ENCODE data around the gene TEAD4. TPM values are rescaled to one million over a fixed set of nuclear protein-coding genes. Genes with fewer than 3 reads are reported as not detected.
A peak's percentile ranks its signal among the peaks of the same experiment; 100 is the strongest.

The TEAD4 gene
- total RNA-seq, 1 donor: 22.0 TPM

DNA sequence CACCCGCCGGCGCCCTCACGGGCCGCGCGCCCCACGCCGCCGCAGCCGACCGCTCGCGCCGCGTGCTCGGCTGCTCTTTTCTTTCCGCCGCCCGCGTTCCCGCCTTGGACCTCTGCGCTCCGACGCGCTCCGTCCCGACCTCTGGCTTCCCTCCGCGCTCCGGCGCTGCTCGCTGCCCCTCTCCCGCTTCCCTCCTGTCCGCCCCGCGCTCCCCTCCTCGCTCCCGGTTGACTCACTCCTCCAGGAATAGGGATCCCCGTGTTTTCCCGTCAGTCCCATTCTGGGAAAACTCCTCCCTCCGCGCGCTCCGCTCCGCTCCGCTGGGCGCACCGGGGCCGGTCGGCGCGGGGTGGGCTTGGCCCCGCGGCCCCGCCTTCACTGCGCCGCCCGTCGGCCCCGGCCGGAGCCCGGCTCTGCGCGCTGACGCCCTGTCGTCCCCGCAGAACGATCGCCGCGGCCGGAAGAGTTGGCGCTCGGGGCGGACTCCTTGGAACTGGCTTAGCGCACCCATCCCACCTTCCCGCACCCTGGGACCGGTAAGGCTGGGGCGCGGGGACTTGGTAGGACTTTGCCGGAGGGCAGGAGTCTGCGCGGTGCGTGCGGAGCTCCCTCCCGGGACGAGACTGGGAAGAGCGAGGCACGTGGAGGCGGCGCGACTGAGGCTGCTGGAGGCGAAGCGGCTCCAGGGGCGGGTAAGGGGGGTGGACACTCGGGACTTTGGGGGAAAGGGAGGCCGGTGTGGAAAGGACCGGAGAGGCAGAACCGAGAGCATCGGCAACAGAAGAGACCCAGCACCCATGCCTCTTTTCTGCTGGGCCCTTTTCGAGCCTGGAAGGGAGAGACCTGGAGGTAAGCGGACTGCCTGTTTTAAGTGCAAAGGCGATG is 550 bp downstream of the TEAD4 start:
- TF ChIP-seq, protein P1, sequence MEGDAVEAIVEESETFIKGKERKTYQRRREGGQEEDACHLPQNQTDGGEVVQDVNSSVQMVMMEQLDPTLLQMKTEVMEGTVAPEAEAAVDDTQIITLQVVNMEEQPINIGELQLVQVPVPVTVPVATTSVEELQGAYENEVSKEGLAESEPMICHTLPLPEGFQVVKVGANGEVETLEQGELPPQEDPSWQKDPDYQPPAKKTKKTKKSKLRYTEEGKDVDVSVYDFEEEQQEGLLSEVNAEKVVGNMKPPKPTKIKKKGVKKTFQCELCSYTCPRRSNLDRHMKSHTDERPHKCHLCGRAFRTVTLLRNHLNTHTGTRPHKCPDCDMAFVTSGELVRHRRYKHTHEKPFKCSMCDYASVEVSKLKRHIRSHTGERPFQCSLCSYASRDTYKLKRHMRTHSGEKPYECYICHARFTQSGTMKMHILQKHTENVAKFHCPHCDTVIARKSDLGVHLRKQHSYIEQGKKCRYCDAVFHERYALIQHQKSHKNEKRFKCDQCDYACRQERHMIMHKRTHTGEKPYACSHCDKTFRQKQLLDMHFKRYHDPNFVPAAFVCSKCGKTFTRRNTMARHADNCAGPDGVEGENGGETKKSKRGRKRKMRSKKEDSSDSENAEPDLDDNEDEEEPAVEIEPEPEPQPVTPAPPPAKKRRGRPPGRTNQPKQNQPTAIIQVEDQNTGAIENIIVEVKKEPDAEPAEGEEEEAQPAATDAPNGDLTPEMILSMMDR (IDR thresholded peaks at IDR 0.05; ENCODE audit: insufficient read depth, low read depth, low read length): no peak
- peak; percentile 70 for DNase-seq (ENCODE audit: low read depth)
- peak overlapping the region; percentile 80 for H3K4me3 ChIP-seq (ENCODE audit: low read depth, low read length)

DNA sequence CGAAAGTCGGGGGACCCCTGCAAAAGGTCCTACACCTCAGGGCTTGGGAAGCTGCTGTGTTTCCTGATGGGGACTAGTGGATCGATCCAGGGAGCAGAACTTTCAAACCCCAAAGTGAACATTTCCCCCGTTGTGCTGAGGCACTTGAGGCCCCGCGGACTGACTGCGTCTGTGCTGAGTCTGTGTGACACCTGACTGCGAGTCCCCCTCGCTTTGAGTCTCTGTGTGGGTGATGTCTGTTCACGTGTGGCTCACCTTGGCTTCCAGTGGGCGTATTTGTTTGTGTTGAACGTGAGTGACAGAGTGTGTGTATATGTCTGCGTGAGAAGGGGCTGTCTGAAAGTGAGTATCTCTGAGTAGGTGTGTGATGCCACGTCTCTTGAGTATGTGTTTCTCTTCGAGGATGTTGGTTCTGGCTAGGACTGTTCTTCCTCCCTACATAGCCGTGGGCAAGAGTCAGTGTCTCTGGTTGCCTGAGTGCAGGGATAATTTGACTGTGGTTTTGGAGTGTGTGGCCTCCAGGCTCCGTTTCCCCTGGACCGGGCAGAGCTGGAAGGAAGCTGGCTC is 1.3 kb downstream of the TEAD4 start:
- H3K4me3 ChIP-seq (ENCODE audit: low read depth, low read length): peak overlapping the region; percentile 80
- DNase-seq (ENCODE audit: low read depth): peak; percentile 19
- TF ChIP-seq, protein P1 (IDR thresholded peaks at IDR 0.05; ENCODE audit: insufficient read depth, low read depth, low read length): no peak

DNA sequence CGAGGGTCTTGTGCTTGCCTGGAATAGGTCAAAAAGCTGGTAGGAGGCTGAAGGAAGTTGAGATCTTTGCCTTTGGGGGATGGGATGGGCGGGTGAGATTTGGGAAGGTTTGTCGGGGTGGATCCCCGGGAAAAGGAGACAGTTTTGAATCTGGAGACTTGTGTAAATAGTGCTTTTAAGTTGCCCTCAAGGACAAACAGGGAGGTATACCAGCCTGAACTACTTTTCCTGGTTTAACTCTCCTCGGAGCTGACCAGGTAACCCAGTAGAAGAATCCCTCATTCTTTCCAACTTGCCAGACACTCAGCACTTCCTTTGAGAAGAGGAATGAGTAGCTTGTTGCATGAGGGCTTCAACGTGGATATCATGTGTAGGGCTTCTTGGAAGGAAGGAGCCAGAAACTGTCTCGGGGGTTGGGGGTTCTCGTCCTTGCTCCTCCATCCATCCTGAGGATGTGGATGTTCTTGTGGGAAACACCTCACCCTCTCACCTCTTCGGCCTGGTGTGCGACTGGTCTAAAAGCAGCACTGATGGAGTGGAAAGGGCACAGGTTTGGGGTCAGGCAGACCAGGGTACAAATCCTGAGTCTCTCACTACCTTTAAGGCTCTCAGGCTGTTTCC is 1.9 kb downstream of the TEAD4 start:
- DNase-seq (ENCODE audit: low read depth): no peak
- H3K4me3 ChIP-seq (ENCODE audit: low read depth, low read length): peak overlapping the region; percentile 80
- TF ChIP-seq, protein P1 (IDR thresholded peaks at IDR 0.05; ENCODE audit: insufficient read depth, low read depth, low read length): no peak

DNA sequence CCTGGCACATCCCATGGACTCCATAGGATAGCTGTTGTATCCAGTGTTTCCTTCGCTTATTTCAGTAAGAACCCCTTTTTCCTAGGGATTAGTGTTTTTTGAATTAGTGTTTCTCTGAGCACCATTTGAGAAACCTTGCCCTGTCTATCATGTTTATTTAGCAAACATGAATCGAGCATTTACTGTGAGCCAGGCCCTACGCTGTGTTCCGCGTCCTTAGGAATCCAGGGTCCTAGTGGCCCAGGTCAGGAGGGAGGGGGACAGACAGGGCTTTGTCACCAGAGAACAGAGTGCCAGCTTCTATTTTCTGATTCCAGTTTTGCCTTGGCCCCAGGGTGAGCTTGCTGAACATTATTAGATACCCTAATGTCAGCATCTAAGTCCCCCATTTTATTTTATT is 2.5 kb downstream of the TEAD4 start:
- no peak for DNase-seq (ENCODE audit: low read depth)
- TF ChIP-seq, protein P1 (IDR thresholded peaks at IDR 0.05; ENCODE audit: insufficient read depth, low read depth, low read length): no peak
- no peak overlapping the region for H3K4me3 ChIP-seq (ENCODE audit: low read depth, low read length)

DNA sequence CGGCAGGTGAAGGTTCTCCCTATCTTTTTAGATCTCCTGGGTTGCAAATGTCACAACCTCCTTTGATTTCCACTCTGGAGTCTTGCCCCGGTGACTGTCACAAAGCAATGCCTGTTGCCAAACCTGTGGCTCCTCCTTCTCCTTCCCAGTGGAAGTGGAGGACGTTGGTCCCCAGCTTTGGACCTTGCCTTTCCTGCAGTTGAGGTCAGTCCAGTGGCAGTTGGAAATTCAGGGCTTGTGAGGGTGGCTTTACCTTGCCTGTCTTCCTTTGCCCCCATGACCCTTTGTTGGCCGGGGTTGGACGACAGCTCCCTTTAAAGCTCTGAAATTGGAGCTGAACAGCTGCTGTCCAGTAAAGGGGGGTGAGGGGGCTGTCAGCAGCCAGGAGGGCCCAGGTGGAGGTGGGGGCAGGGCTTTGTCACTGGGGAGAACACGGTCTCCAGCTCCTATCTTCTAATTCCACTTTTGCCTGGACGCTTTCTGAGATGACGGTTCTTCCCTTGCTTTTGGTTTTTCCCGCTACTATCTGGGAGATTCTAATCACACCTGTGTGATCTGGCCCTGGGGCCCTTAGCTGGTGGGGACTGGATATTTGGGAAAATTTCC is 4.1 kb downstream of the TEAD4 start:
- TF ChIP-seq, protein P1 (IDR thresholded peaks at IDR 0.05; ENCODE audit: insufficient read depth, low read depth, low read length): no peak
- DNase-seq (ENCODE audit: low read depth): no peak
- H3K4me3 ChIP-seq (ENCODE audit: low read depth, low read length): no peak overlapping the region

DNA sequence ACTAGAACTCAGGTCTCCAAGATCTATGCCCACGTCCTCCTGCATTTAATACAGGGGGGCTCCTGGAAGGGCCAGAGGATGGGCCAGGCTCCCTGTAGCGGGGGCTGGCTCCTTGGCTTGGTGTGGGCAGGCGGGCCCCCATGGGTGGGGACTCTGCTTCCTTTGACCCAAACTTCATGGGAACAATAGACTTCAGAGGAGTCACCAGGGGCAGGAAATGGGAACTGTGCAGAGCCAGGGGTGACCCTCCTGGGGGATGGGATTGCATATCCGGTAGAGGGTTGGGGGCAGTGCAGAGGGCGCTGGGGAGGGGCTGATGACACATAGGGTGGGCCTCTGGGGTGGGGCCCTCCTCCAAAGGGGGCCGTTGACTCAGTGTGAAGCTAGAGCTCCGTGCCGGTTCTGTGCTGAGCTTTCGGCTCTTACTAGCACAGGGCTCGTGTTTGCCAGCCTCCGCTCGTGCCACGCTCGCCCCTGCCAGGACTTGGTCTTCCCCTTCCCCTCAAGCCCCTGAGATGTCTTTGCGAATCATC is 4.6 kb downstream of the TEAD4 start:
- H3K4me3 ChIP-seq (ENCODE audit: low read depth, low read length): no peak overlapping the region
- DNase-seq (ENCODE audit: low read depth): peak; percentile 23
- TF ChIP-seq, protein P1 (IDR thresholded peaks at IDR 0.05; ENCODE audit: insufficient read depth, low read depth, low read length): no peak

All from fibroblast of villous mesenchyme (primary cell).